Neural crest cell (in vitro differentiated cells): ENCODE data around the gene DLGAP4. TPM values are rescaled to one million over a fixed set of nuclear protein-coding genes. Genes with fewer than 3 reads are reported as not detected.
A peak's percentile ranks its signal among the peaks of the same experiment; 100 is the strongest.

Experiments used
- DNase-seq: peaks from one replicate; pipeline ENCODE4 v3.0.0; 2021; ENCODE audit warnings: low read depth, mixed read lengths, low spot score
- H3K27ac Mint-ChIP-seq: one replicate; pipeline ENCODE4 v1.8.0; 2021; ENCODE audit warnings: mild to moderate bottlenecking, mixed read lengths; ENCODE audit not compliant: unreplicated experiment
- H3K27me3 Mint-ChIP-seq: 2 replicates; pipeline ENCODE4 v1.8.0; 2021; ENCODE audit warnings: low read depth, mild to moderate bottlenecking, mixed read lengths
- H3K36me3 Mint-ChIP-seq: 2 replicates; pipeline ENCODE4 v1.8.0; 2021; ENCODE audit warnings: low read depth, mild to moderate bottlenecking, mixed read lengths
- H3K4me1 Mint-ChIP-seq: 2 replicates; pipeline ENCODE4 v1.8.0; 2021; ENCODE audit warnings: mixed read lengths
- H3K4me3 Mint-ChIP-seq: one replicate; pipeline ENCODE4 v1.8.0; 2021; ENCODE audit warnings: mild to moderate bottlenecking, mixed read lengths
- H3K9me3 Mint-ChIP-seq: 2 replicates; pipeline ENCODE4 v1.8.0; 2021; ENCODE audit warnings: mixed read lengths
- CTCF ChIP-seq: fragments of 200-600 bp; sonication (generic); conservative IDR thresholded peaks from 2 replicates; pipeline ENCODE4 v1.5.0; 2021; ENCODE audit warnings: antibody characterized with exemption, mild to moderate bottlenecking
- total RNA-seq: library from RNA; stranded (reverse); gene quantifications from 2 replicates; pipeline ENCODE4 v1.2.1, GENCODE V29; 2021

Gene DLGAP4
- total RNA-seq, 1 donor from 2014 or later: 95.6 TPM

- H3K27ac Mint-ChIP-seq: peak overlapping the region; percentile 87
- H3K36me3 Mint-ChIP-seq: no peaks in the 10 kb centered on the region
- H3K4me3 Mint-ChIP-seq: peak overlapping the region; percentile 56
- peak; percentile 10 for DNase-seq
- no peak for TF ChIP-seq CTCF
- H3K9me3 Mint-ChIP-seq: no peaks in the 10 kb centered on the region
- H3K27me3 Mint-ChIP-seq: peaks cover 13% of the 10 kb centered on the region
- peaks cover 13% of the 10 kb centered on the region for H3K4me1 Mint-ChIP-seq
These were observed 31.8 kb upstream of the DLGAP4 start for GRCh38 chr20:36274181-36274841.

- no peak for DNase-seq
- H3K27me3 Mint-ChIP-seq: peaks cover 13% of the 10 kb centered on the region
- H3K4me3 Mint-ChIP-seq: no peak overlapping the region
- no peaks in the 10 kb centered on the region for H3K9me3 Mint-ChIP-seq
- H3K27ac Mint-ChIP-seq: no peak overlapping the region
- TF ChIP-seq CTCF: no peak
- peaks cover 13% of the 10 kb centered on the region for H3K4me1 Mint-ChIP-seq
- H3K36me3 Mint-ChIP-seq: no peaks in the 10 kb centered on the region
These were observed 31.1 kb upstream of the DLGAP4 start for GRCh38 chr20:36275011-36275410.

- peaks cover 13% of the 10 kb centered on the region for H3K27me3 Mint-ChIP-seq
- no peak overlapping the region for H3K4me3 Mint-ChIP-seq
- no peaks in the 10 kb centered on the region for H3K36me3 Mint-ChIP-seq
- no peaks in the 10 kb centered on the region for H3K9me3 Mint-ChIP-seq
- no peak for DNase-seq
- no peak overlapping the region for H3K27ac Mint-ChIP-seq
- H3K4me1 Mint-ChIP-seq: peaks cover 13% of the 10 kb centered on the region
- no peak for TF ChIP-seq CTCF
These were observed 30.5 kb upstream of the DLGAP4 start for GRCh38 chr20:36275441-36276189.

GRCh38 chr20:36277546-36277945, 28.6 kb upstream of the DLGAP4 start:
- H3K27ac Mint-ChIP-seq: no peak overlapping the region
- H3K36me3 Mint-ChIP-seq: no peaks in the 10 kb centered on the region
- H3K27me3 Mint-ChIP-seq: peaks cover 21% of the 10 kb centered on the region
- TF ChIP-seq CTCF: no peak
- peaks cover 13% of the 10 kb centered on the region for H3K4me1 Mint-ChIP-seq
- no peaks in the 10 kb centered on the region for H3K9me3 Mint-ChIP-seq
- no peak overlapping the region for H3K4me3 Mint-ChIP-seq
- no peak for DNase-seq

GRCh38 chr20:36279362-36279761, 26.8 kb upstream of the DLGAP4 start:
- no peak for TF ChIP-seq CTCF
- no peaks in the 10 kb centered on the region for H3K36me3 Mint-ChIP-seq
- H3K9me3 Mint-ChIP-seq: no peaks in the 10 kb centered on the region
- no peak overlapping the region for H3K4me3 Mint-ChIP-seq
- no peak overlapping the region for H3K27ac Mint-ChIP-seq
- peaks cover 35% of the 10 kb centered on the region for H3K27me3 Mint-ChIP-seq
- H3K4me1 Mint-ChIP-seq: peaks cover 3% of the 10 kb centered on the region
- no peak for DNase-seq
